SK-N-SH treated with all-trans-retinoic acid at 6 μM for 48 hours (cell line): Measurements from ENCODE around the gene PMFBP1.

Experiments used
- ARNTL ChIP-seq: fragments of 450-650 bp; formaldehyde crosslinking; IDR thresholded peaks from 2 replicates; pipeline ENCODE4 v1.5.0; 2020; ENCODE audit warnings: low read depth, mild to moderate bottlenecking, moderate library complexity, borderline replicate concordance
- ESRRG ChIP-seq: fragments of 250-450 bp; sonication (Bioruptor Pico); IDR thresholded peaks from 2 replicates; pipeline ENCODE4 v1.6.1; 2021; ENCODE audit warnings: mild to moderate bottlenecking
- ISL1 ChIP-seq: fragments of 250-450 bp; sonication (Bioruptor Pico); IDR thresholded peaks from 2 replicates; pipeline ENCODE4 v2.1.2; 2022; ENCODE audit warnings: mild to moderate bottlenecking, moderate library complexity
- OSR1 ChIP-seq: fragments of 250-450 bp; sonication (Bioruptor Pico); IDR thresholded peaks from 2 replicates; pipeline ENCODE4 v1.8.0; 2022; ENCODE audit warnings: moderate library complexity, mild to moderate bottlenecking, inconsistent platforms
- PPARA ChIP-seq: fragments of 250-450 bp; sonication (Bioruptor Pico); IDR thresholded peaks from 2 replicates; pipeline ENCODE4 v1.5.0; 2020; ENCODE audit warnings: mild to moderate bottlenecking, borderline replicate concordance
- TOX ChIP-seq: fragments of 250-450 bp; sonication (Bioruptor Pico); IDR thresholded peaks from 2 replicates; pipeline ENCODE4 v1.8.0; 2021; ENCODE audit warnings: mild to moderate bottlenecking, moderate library complexity, borderline replicate concordance
- ZNF565 ChIP-seq: fragments of 450-650 bp; formaldehyde crosslinking; conservative IDR thresholded peaks from 2 replicates; pipeline ENCODE4 v1.5.0; 2020; ENCODE audit warnings: low read depth, mild to moderate bottlenecking, moderate library complexity
- ZNF70 ChIP-seq: fragments of 450-650 bp; formaldehyde crosslinking; IDR thresholded peaks from 2 replicates; pipeline ENCODE4 v1.5.0; 2020; ENCODE audit warnings: mild to moderate bottlenecking, moderate library complexity
- ZNF8 ChIP-seq: fragments of 450-650 bp; formaldehyde crosslinking; IDR thresholded peaks from 2 replicates; pipeline ENCODE4 v1.5.0; 2020; ENCODE audit warnings: mild to moderate bottlenecking, moderate library complexity
- TF ChIP-seq, protein P1 (sequence below): fragments of 250-450 bp; sonication (Bioruptor Pico); IDR thresholded peaks from 2 replicates; pipeline ENCODE4 v1.5.0; 2020; ENCODE audit warnings: mild to moderate bottlenecking, moderate library complexity
- TF ChIP-seq, protein P2 (sequence below): fragments of 250-450 bp; sonication (Bioruptor Pico); IDR thresholded peaks from 2 replicates; pipeline ENCODE4 v1.8.0; 2021; ENCODE audit warnings: low read depth, mild to moderate bottlenecking, moderate library complexity, borderline replicate concordance

DNA sequence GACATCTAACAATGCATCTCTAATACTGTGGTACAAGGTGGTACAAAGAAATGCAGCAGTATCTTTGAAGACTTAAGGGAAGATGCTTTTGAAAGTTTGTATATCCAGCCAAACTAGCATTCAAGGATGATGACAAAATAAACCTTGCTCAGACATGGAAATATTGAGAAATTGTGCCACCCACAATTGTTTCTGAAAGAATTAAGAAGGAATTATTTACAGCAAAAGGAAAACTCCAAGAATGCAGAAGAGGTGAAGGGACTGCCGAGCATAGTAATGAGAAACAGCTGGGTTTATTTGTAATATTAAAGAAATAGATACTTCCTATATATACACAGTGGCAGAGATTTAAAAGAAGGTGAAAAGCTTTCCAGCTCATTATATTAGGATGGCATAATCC is 29.5 kb downstream of the PMFBP1 start:
- TF ChIP-seq ESRRG = no peak
- no peak for TF ChIP-seq TOX
- TF ChIP-seq PPARA (CRISPR knock-in tag) = no peak
- no peak for TF ChIP-seq ZNF8 (CRISPR knock-in tag)
- no peak for TF ChIP-seq OSR1 (CRISPR knock-in tag)
- TF ChIP-seq ZNF565 = no peak
- TF ChIP-seq ARNTL (CRISPR knock-in tag) = no peak
- TF ChIP-seq, protein P1, sequence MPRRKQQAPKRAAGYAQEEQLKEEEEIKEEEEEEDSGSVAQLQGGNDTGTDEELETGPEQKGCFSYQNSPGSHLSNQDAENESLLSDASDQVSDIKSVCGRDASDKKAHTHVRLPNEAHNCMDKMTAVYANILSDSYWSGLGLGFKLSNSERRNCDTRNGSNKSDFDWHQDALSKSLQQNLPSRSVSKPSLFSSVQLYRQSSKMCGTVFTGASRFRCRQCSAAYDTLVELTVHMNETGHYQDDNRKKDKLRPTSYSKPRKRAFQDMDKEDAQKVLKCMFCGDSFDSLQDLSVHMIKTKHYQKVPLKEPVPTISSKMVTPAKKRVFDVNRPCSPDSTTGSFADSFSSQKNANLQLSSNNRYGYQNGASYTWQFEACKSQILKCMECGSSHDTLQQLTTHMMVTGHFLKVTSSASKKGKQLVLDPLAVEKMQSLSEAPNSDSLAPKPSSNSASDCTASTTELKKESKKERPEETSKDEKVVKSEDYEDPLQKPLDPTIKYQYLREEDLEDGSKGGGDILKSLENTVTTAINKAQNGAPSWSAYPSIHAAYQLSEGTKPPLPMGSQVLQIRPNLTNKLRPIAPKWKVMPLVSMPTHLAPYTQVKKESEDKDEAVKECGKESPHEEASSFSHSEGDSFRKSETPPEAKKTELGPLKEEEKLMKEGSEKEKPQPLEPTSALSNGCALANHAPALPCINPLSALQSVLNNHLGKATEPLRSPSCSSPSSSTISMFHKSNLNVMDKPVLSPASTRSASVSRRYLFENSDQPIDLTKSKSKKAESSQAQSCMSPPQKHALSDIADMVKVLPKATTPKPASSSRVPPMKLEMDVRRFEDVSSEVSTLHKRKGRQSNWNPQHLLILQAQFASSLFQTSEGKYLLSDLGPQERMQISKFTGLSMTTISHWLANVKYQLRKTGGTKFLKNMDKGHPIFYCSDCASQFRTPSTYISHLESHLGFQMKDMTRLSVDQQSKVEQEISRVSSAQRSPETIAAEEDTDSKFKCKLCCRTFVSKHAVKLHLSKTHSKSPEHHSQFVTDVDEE (CRISPR knock-in tag) = no peak
- TF ChIP-seq ISL1 (CRISPR knock-in tag) = no peak
- TF ChIP-seq, protein P2, sequence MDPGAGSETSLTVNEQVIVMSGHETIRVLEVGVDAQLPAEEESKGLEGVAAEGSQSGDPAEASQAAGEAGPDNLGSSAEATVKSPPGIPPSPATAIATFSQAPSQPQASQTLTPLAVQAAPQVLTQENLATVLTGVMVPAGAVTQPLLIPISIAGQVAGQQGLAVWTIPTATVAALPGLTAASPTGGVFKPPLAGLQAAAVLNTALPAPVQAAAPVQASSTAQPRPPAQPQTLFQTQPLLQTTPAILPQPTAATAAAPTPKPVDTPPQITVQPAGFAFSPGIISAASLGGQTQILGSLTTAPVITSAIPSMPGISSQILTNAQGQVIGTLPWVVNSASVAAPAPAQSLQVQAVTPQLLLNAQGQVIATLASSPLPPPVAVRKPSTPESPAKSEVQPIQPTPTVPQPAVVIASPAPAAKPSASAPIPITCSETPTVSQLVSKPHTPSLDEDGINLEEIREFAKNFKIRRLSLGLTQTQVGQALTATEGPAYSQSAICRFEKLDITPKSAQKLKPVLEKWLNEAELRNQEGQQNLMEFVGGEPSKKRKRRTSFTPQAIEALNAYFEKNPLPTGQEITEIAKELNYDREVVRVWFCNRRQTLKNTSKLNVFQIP (CRISPR knock-in tag) = no peak
- no peak for TF ChIP-seq ZNF70 (CRISPR knock-in tag)
